HG03575 (cell line): Measurements from ENCODE around the gene GRM8.
"Not testable (repeated sequence)": the region's sequence is repeated elsewhere in the genome, so short reads cannot be mapped to it uniquely, and the experiment has no call there.

Experiments used
- ATAC-seq: cut with Tn5 transposase; IDR thresholded peaks from one replicate; pipeline ENCODE4 v1.9.1; 2021; ENCODE audit not compliant: unreplicated experiment, insufficient number of reproducible peaks, low FRiP score; ENCODE audit errors: extremely low read depth

GRM8 gene

GRCh38 chr7:126973066-126973465 is 279.7 kb downstream of the GRM8 start:
- no peak for ATAC-seq

GRCh38 chr7:126972571-126972970 is 280.2 kb downstream of the GRM8 start:
- no peak for ATAC-seq

- no peak for ATAC-seq
Observed at GRCh38 chr7:126959649-126960048, 293.1 kb downstream of the GRM8 start.

GRCh38 chr7:126958367-126958766 is 294.4 kb downstream of the GRM8 start:
- no peak for ATAC-seq

GRCh38 chr7:126957443-126957842 is 295.3 kb downstream of the GRM8 start:
- ATAC-seq = no peak

- no peak for ATAC-seq
Observed at GRCh38 chr7:126953461-126953860, 299.3 kb downstream of the GRM8 start.

- ATAC-seq = no peak
Observed at GRCh38 chr7:126948664-126949063, 304.1 kb downstream of the GRM8 start.

- ATAC-seq = no peak
Observed at GRCh38 chr7:126940723-126941307, 311.9 kb downstream of the GRM8 start.

GRCh38 chr7:126937171-126937570 is 315.6 kb downstream of the GRM8 start:
- ATAC-seq = no peak

GRCh38 chr7:126931581-126931980 is 321.2 kb downstream of the GRM8 start:
- ATAC-seq = no peak

- no peak for ATAC-seq
Observed at GRCh38 chr7:126930166-126930565, 322.6 kb downstream of the GRM8 start.

- no peak for ATAC-seq
Observed at GRCh38 chr7:126924477-126924876, 328.3 kb downstream of the GRM8 start.

GRCh38 chr7:126911627-126912026 is 341.1 kb downstream of the GRM8 start:
- not testable (repeated sequence) for ATAC-seq

- ATAC-seq = not testable (repeated sequence)
Observed at GRCh38 chr7:126908564-126908963, 344.2 kb downstream of the GRM8 start.

GRCh38 chr7:126907657-126908056 is 345.1 kb downstream of the GRM8 start:
- not testable (repeated sequence) for ATAC-seq

- ATAC-seq = not testable (repeated sequence)
Observed at GRCh38 chr7:126905255-126905654, 347.5 kb downstream of the GRM8 start.

- not testable (repeated sequence) for ATAC-seq
Observed at GRCh38 chr7:126901041-126901765, 351.5 kb downstream of the GRM8 start.

GRCh38 chr7:126887980-126888379 is 364.8 kb downstream of the GRM8 start:
- not testable (repeated sequence) for ATAC-seq

- ATAC-seq = not testable (repeated sequence)
Observed at GRCh38 chr7:126887560-126887959, 365.2 kb downstream of the GRM8 start.

GRCh38 chr7:126882730-126883129 is 370.0 kb downstream of the GRM8 start:
- ATAC-seq = not testable (repeated sequence)

- not testable (repeated sequence) for ATAC-seq
Observed at GRCh38 chr7:126881908-126882307, 370.8 kb downstream of the GRM8 start.
